Measurements from ENCODE around the gene FSTL4.
"Not testable (repeated sequence)": the region's sequence is repeated elsewhere in the genome, so short reads cannot be mapped to it uniquely, and the experiment has no call there.

The FSTL4 gene

GRCh38 chr5:133546500-133546899, 65.8 kb downstream of the FSTL4 start:
- no peak for DNase-seq

DNA sequence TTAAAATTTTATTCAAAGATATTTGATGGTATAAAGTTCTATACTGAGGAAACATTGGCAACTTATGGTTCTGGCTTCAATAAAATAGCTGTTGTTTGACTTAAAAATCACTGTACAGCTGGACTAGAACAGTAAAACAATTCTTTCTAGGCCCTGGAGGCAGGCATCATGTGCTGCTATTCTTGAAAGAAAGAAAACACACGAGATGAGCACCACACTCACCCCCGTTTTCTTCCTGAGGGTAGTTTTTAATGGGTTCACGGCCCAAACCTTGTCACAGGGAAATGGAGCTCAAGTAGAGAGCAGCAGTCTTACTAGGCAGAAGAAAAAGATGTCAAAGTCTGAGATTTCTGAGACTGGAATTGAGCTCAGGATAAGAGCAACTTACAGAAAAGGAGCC, 68.0 kb downstream of the FSTL4 start:
- no peak for DNase-seq

GRCh38 chr5:133539818-133540217, 72.5 kb downstream of the FSTL4 start:
- DNase-seq = no peak

DNA sequence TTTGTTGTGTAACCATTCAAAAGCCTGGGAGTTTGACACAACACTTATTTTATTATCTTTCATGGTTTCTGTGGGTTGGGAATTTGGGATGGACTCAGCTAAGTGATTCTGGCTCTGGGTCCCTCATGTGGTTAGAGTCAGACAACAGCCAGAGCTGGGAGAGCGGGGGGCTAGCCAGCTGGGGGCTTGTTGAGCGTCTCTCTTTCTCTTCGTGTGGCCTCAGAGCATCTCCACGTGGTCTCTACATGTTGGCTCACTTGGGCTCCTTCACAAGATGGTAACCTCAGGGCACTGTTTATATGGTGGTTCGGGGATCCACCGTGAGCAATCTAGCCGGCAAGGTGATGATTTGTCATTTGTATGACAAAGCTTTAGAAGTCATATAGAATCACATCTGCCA, 73.6 kb downstream of the FSTL4 start:
- no peak for DNase-seq

DNA sequence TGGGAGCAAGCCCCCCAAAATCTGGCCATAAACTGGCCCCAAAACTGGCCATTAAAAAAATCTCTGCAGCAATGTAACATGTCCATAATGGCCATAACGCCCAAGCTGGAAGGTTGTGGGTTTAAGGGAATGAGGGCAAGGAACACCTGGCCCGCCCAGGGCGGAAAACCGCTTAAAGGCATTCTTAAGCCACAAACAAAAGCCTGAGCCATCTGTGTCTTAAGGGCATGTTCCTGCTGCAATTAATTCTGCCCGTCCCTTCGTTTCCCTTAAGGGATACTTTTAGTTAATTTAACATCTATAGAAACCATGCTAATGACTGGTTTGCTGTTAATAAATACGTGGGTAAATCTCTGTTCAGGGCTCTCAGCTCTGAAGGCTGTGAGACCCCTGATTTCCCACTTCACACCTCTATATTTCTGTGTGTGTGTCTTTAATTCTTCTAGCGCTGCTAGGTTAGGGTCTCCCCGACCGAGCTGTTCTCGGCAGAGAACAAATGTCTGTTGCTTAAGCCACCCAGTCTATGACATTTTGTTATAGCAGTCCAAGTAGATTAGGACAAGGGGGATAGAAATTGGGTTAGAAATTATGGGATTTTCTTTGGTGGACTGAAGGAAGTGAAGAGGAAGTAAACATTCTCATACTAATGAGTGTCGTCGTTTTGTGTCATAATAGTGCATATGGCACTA, 77.0 kb downstream of the FSTL4 start:
- not testable (repeated sequence) for DNase-seq

DNA sequence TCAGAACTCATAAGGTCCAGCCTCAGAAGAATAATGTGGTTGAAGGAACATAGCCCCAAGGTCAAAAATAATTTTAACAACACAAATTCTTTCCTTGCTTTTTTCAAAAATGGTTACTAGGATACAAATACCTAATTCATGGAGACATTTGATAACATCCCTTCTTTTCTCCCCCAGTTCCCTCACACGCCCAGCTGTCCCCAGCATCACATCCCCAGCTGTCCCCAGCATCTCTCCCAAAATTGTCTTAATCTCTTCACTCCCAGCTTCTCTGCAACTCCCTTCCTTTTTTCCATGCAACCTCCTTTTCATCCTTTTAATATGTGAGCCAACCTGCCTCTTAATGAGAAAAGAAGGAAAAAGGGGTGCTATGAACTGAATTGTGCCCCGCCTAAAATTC, 77.8 kb downstream of the FSTL4 start:
- DNase-seq = no peak

GRCh38 chr5:133533541-133533940, 78.8 kb downstream of the FSTL4 start:
- DNase-seq = no peak

GRCh38 chr5:133531594-133531993, 80.7 kb downstream of the FSTL4 start:
- no peak for DNase-seq

GRCh38 chr5:133531178-133531577, 81.2 kb downstream of the FSTL4 start:
- no peak for DNase-seq

GRCh38 chr5:133530270-133530669, 82.1 kb downstream of the FSTL4 start:
- no peak for DNase-seq

GRCh38 chr5:133528841-133529240, 83.5 kb downstream of the FSTL4 start:
- no peak for DNase-seq

DNA sequence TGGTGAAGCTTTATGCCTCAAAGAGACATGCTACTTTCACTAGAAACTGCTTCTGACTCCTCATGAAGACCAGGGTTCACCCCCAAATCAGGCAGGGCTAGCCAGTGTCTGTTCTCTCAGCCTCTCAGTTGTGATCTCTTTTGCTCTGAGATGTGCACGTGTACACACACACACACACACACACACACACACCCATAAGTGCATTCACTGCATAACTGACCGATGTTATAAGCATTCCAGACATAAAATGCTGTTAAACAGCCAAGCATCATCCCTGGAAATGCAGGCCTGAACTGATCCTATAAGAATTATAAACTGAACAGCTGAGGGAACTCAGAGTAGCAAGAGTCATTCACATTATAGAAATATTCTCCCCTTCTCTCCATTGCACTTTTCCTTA, 85.0 kb downstream of the FSTL4 start:
- DNase-seq = no peak

GRCh38 chr5:133526368-133526767, 86.0 kb downstream of the FSTL4 start:
- DNase-seq = no peak

GRCh38 chr5:133525126-133525525, 87.2 kb downstream of the FSTL4 start:
- no peak for DNase-seq

GRCh38 chr5:133524666-133525065, 87.7 kb downstream of the FSTL4 start:
- no peak for DNase-seq

DNA sequence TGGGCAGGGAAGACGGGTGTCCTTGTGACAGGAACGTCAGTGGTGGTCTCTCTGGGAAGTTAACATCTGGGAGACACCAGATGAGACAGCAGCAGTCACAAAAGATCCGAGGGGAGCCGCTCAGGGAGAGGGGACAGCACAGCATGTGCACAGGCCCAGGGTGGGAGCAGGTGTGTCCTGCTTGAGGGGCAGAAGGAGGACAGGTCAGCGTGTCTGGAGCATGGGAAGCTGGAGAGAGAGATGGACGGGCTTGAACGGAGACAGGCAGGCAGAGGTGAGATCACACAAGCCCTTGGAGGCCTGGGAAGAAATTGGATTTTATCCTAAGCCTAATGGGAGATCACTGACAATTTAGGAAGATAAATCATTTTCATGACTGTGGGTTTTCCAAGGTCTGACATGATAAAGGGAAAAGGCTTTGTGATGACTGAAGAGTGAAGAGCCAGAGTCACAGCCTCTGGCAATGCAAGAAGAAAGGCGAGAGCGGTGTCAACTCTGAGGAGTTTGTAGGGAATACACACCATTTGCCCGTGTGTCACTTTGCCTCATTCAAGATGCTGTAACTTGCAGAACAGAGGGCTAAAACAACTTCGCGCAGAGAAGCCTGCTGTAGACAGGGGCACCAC, 88.3 kb downstream of the FSTL4 start:
- no peak for DNase-seq

DNA sequence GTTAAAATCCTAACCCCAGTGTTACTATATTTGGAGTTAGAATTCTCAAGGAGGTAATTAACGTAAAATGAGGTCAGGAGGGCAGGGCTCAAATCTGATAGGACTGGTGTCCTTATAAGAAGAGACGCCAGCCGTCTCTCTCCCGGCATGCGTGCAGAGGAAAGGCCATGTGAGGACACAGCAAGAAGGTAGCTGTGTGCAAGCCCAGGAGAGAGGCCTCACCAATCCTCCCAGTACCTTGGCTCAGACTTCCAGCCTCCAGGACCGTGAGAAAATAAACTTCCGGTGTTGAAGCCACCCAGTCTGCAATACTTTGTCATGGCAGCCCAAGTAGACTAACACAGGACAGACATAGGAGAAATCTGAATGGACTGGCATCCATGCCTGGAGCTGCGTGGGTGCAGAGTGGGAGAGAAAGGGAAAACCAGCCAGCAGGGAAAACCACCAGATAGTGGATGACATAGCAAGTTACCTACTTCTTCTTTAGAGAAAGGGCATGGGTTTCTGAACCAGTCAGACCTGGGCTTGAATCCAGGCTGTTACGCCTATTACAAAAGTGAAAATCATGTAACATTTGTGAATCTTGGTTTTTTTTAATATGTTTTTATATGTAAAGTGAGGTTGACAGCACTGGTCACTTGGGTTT, 89.2 kb downstream of the FSTL4 start:
- no peak for DNase-seq

GRCh38 chr5:133521801-133522200, 90.5 kb downstream of the FSTL4 start:
- DNase-seq = no peak

GRCh38 chr5:133520991-133521706, 91.2 kb downstream of the FSTL4 start:
- no peak for DNase-seq

- DNase-seq = no peak
These were observed 92.3 kb downstream of the FSTL4 start for GRCh38 chr5:133520062-133520461.

GRCh38 chr5:133519191-133519590, 93.2 kb downstream of the FSTL4 start:
- no peak for DNase-seq

GRCh38 chr5:133514456-133514855, 97.9 kb downstream of the FSTL4 start:
- DNase-seq = peak in 1 of 2 experiments; percentile 3

DNA sequence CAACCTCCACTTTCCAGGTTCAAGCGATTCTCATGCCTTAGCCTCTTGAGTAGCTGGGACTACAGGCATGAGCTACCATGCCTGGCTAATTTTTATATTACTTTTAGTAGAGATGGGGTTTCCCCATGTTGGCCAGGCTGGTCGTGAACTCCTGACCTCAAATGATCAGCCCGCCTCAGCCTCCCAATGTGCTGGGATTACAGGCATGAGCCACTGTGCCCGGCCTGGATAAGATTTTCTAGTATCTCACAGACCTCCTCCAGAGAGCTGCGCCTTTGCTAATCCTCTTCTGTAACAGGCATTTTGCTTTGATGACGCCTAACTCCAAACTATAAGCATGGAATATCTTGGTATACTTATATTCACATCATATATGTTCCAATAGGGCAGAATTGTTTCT, 99.4 kb downstream of the FSTL4 start:
- no peak for DNase-seq

All from NCI-H2081 (cell line).